Mammary epithelial cell (primary cell): ENCODE measurements around the gene MAPK10.

Experiments
- CTCF ChIP-seq, 2 donors: IDR thresholded peaks in 1 of 2; conservative IDR thresholded peaks in 1 of 2; 2 replicates each; pipeline ENCODE4 v1.5.1; 2011 to 2012; ENCODE audit warnings: inconsistent platforms in 2 of 2, low read length in 2 of 2, mild to moderate bottlenecking in 2 of 2, control low read depth in 1 of 2, low read depth in 1 of 2; ENCODE audit not compliant: insufficient read depth in 1 of 2; ENCODE audit errors: extremely low read depth in 1 of 2
- EZH2 ChIP-seq: IDR thresholded peaks from 2 replicates; pipeline ENCODE4 v1.6.1; 2012; ENCODE audit warnings: low read length, inconsistent platforms, borderline replicate concordance

- TF ChIP-seq CTCF (conservative IDR thresholded peaks at IDR 0.05 in 1 of 2, IDR thresholded peaks at IDR 0.05 in 1 of 2; ENCODE audit: extremely low read depth in 1 of 2, insufficient read depth in 1 of 2, low read depth in 1 of 2, low read length in 2 of 2): no peak
- TF ChIP-seq EZH2: no peak
Measured at GRCh38 chr4:86160426-86160825, 199.4 kb downstream of the MAPK10 start.
